ENCODE measurements around the gene MARVELD2. TPM values are rescaled to one million over a fixed set of nuclear protein-coding genes. Genes with fewer than 3 reads are reported as not detected.
A peak's percentile ranks its signal among the peaks of the same experiment; 100 is the strongest.
"Not testable (repeated sequence)": the region's sequence is repeated elsewhere in the genome, so short reads cannot be mapped to it uniquely, and the experiment has no call there.

Gene MARVELD2
- total RNA-seq, 1 donor from 2014 or later, result 2.0 TPM

- no peak for DNase-seq (ENCODE audit: low read depth in 2 of 2)
Measured at GRCh38 chr5:69444127-69444754, 29.3 kb downstream of the MARVELD2 start.

GRCh38 chr5:69449511-69449910 is 34.6 kb downstream of the MARVELD2 start:
- no peak for DNase-seq (ENCODE audit: low read depth in 2 of 2)

- peak in 1 of 2 donors; percentile 72 for DNase-seq (ENCODE audit: low read depth in 2 of 2)
Measured at GRCh38 chr5:69450116-69450515, 35.2 kb downstream of the MARVELD2 start.

GRCh38 chr5:69450527-69450926 is 35.6 kb downstream of the MARVELD2 start:
- DNase-seq (ENCODE audit: low read depth in 2 of 2), result not testable (repeated sequence)

- no peak for DNase-seq (ENCODE audit: low read depth in 2 of 2)
Measured at GRCh38 chr5:69451941-69452647, 37.2 kb downstream of the MARVELD2 start.

GRCh38 chr5:69453487-69453886 is 38.6 kb downstream of the MARVELD2 start:
- DNase-seq (ENCODE audit: low read depth in 2 of 2), result not testable (repeated sequence)

- DNase-seq (ENCODE audit: low read depth in 2 of 2), result no peak
Measured at GRCh38 chr5:69454460-69455249, 39.7 kb downstream of the MARVELD2 start.

- DNase-seq (ENCODE audit: low read depth in 2 of 2), result not testable (repeated sequence)
Measured at GRCh38 chr5:69455428-69455988, 40.6 kb downstream of the MARVELD2 start.

- no peak for DNase-seq (ENCODE audit: low read depth in 2 of 2)
Measured at GRCh38 chr5:69462170-69462569, 47.3 kb downstream of the MARVELD2 start.

GRCh38 chr5:69466375-69466774 is 51.5 kb downstream of the MARVELD2 start:
- not testable (repeated sequence) for DNase-seq (ENCODE audit: low read depth in 2 of 2)

GRCh38 chr5:69467442-69468225 is 52.7 kb downstream of the MARVELD2 start:
- DNase-seq (ENCODE audit: low read depth in 2 of 2), result no peak

- no peak for DNase-seq (ENCODE audit: low read depth in 2 of 2)
Measured at GRCh38 chr5:69468631-69469030, 53.7 kb downstream of the MARVELD2 start.

- not testable (repeated sequence) for DNase-seq (ENCODE audit: low read depth in 2 of 2)
Measured at GRCh38 chr5:69471516-69471915, 56.6 kb downstream of the MARVELD2 start.

GRCh38 chr5:69472535-69473143 is 57.7 kb downstream of the MARVELD2 start:
- DNase-seq (ENCODE audit: low read depth in 2 of 2), result not testable (repeated sequence)

GRCh38 chr5:69477170-69477569 is 62.3 kb downstream of the MARVELD2 start:
- peak in 1 of 2 donors; percentile 46 for DNase-seq (ENCODE audit: low read depth in 2 of 2)

GRCh38 chr5:69478296-69478695 is 63.4 kb downstream of the MARVELD2 start:
- not testable (repeated sequence) for DNase-seq (ENCODE audit: low read depth in 2 of 2)

- peak; percentile 65 to 73 for DNase-seq (ENCODE audit: low read depth in 2 of 2)
Measured at GRCh38 chr5:69484891-69485290, 70.0 kb downstream of the MARVELD2 start.

- DNase-seq (ENCODE audit: low read depth in 2 of 2), result no peak
Measured at GRCh38 chr5:69485471-69485870, 70.6 kb downstream of the MARVELD2 start.

GRCh38 chr5:69489246-69489645 is 74.3 kb downstream of the MARVELD2 start:
- DNase-seq (ENCODE audit: low read depth in 2 of 2), result no peak

GRCh38 chr5:69491027-69491426 is 76.1 kb downstream of the MARVELD2 start:
- DNase-seq (ENCODE audit: low read depth in 2 of 2), result no peak
